Activated CD4-positive, alpha-beta T cell treated with anti-CD3 and anti-CD28 coated beads, Interleukin-2, amount 50 U/mL, for 24 hours (primary cell): ENCODE data around the gene HOXC9.
"Not testable (repeated sequence)": the region's sequence is repeated elsewhere in the genome, so short reads cannot be mapped to it uniquely, and the experiment has no call there.

Source experiments
- DNase-seq, 2 donors: peaks; one replicate each; pipeline ENCODE4 v3.0.0-alpha.2; 2020; ENCODE audit warnings: low read depth in 1 of 2, low spot score in 1 of 2

Gene HOXC9

GRCh38 chr12:54037360-54038283 lies 37.7 kb downstream of the HOXC9 start:
- DNase-seq, result no peak

GRCh38 chr12:54038284-54038870 lies 38.4 kb downstream of the HOXC9 start:
- no peak for DNase-seq

DNA sequence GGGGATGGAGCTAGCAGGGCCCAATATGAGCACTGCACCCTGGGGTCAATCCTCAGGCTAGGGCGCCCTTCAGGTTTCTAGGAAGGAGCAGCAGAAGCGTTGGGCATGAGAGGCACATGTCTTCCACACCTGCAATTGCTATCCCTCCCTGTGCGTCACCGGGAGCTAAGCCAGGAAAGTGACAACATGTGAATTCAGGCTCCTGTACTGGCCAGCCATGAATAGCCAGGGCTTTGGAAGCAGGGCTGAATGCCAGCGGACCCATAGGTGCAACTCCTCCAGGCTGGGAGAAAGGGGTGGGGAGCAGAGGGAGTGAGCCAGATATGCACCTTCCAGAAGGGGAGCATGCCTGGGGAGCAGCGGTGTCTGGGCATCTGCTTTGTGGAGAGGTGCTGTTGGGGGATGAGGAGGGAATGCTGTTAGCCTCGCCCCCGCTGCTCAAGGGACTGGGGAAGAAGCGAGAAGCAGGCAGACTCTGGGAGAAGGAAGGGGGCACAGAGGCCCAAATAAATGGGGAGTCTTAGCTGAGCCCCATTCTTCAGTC lies 39.0 kb downstream of the HOXC9 start:
- DNase-seq, result no peak

DNA sequence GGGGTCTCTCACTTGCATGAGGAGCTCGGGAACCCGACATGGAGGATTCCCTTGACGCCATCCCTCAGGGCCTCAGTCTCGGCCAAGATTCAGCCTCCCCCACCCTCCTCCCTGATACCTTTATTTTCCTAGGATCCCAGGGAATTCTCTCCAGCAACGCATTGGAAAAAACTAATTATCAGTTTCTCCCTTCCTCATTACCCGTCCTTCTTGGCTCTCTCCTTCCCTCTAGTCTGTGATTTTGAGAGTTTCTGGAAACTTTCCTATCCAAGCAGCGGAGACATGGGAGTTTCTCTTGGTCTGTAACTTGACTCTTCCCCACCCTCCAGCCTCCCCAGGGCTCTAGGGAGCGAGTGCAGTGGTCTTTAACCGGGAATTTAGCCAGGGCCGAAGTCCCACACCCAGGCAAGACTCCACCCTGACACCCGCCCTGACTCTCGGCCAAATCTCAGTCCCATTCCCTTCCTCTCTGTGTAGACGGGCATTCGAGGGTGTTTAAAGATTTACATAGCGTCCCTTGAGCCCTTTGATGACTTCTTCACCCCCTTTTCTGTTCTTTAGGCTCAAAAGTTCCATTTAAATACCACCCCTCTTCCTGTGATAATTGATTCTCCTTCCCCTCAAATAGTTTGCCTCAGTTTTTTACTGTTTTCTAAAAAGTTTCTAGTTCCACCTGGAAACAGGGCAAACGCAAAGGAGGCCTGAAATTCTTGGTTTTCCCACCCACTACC lies 39.6 kb downstream of the HOXC9 start:
- no peak for DNase-seq

DNA sequence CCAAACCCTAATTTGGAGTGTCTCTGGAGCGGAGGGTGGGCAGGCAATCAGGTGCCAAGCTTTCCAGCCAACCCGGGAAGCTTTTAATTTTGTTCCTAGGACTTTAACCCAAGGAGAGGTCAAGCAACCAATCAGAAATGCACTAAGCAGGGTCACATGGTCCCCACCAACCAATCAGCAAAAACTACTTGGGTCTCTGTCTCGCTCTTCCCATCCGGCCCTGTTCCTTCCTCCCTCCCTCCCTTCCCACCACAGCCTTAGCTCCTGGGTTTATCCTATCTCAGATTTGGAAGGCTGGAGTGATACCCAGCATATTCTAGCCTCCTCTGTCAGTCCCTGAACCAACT lies 40.2 kb downstream of the HOXC9 start:
- DNase-seq, result no peak

DNA sequence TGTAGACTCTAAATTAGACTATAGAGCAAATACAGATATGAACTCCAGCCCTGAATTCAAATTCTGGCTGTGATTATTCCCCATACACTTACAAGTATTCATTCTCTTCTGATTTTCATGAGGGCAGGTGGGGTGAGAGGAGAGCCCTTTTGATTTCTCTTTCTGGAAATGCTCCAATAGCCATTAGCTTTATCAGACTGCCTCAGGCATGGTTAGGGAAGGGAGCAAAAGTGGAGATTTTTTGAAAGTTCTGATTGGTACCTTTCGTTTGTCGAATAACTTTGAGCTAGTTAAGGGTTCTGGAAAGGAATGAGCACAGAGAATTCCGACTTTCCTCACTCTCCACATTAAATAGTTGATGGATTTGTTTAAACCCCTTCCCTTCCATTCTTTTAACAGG lies 40.7 kb downstream of the HOXC9 start:
- DNase-seq, result no peak

- no peak for DNase-seq
Observed at GRCh38 chr12:54041097-54041690, 41.2 kb downstream of the HOXC9 start.

- not testable (repeated sequence) for DNase-seq
Observed at GRCh38 chr12:54042033-54042432, 42.1 kb downstream of the HOXC9 start.

DNA sequence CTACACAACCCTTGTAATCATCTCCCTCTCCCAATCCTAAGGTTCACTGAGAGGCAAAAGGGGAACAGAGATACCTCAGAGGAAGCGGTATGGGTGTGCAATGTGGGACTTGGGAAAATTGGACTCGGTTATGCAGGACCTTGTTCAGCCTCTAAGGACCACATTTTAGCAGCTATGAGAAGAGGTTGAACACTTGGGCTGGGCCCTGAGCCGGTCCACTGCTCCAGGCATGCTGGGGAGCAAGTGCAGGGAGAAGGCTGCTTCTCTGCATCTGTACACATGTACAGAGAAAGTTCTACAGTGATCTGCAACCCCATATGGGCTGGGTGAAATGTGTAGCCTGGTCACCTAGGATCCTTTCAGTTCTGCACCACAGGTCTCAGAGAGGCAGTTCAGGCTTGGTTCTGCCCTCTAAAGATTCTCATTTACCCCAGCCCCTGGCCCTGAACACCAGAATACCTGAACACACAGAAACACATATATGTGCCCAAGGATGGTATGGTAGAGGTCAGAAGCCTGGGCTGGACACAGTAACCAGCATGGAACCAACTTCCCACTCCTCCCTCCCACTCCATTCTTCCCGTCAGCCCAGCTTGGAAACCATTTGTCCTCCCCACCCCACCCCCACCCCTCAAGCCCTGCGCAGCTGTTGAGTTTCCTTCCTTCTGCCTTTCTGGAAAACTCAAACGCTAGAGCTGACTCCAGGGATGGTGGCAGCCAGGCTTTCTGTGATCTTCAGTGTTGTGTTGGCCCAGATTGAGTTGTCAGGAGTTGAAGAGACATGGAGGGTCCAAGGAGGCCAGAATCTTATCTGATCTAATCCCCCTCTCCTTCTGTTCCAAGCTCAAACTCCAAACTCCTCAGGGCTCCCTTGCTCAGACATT lies 43.3 kb downstream of the HOXC9 start:
- no peak for DNase-seq

DNA sequence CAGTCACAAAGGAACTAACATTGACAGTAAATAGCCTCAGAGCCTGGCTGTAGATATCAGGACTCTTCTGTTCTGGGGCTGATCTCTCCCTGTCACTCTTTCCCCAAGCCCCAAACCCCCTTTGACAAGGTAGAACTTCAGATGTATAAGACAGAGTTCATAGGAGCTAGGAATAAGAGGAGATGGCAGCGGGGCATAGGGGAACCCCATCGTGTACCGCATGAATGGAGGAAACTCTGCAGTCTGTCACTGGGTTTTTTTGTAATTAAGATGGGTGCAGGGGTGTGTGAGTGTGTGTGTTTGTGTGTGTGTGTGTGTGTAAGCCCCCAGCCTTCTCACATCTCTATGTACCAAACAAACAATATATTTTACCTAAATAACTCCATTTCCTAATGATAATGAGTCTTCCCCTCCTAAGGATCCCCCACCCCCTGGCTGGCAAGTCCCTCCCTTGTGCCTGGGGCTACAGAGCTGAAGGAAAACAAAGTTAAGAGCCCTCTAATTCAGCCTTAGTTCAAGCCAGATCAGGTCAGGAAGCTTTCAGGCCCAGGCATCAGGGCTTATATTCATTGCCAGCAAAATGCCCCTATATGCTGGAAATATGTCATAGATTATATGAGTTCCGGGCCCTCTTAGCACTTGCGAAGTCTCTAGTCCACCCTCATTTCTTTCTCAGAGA lies 44.6 kb downstream of the HOXC9 start:
- DNase-seq, result no peak

DNA sequence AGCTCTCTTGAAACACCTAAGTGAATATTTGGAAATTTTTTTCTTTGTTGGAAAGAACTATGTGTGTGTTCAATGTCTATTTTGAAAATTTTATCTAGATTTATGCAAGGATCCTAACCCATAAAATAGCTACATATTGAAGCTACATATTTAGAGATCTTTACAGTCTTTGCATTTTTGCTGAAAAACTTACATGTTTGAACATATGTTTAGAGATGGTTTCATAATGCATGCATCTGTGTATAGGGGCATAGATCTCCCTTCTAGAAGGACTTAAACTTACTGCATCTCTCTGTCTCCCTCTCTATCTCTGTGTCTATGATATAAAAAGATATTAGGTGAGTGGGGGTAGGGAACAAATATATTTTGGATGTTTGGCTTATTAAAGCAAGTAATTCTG lies 45.4 kb downstream of the HOXC9 start:
- no peak for DNase-seq

GRCh38 chr12:54045868-54046521 lies 46.0 kb downstream of the HOXC9 start:
- no peak for DNase-seq

- DNase-seq, result no peak
Observed at GRCh38 chr12:54046809-54047159, 46.8 kb downstream of the HOXC9 start.

- DNase-seq, result no peak
Observed at GRCh38 chr12:54047160-54047963, 47.4 kb downstream of the HOXC9 start.

DNA sequence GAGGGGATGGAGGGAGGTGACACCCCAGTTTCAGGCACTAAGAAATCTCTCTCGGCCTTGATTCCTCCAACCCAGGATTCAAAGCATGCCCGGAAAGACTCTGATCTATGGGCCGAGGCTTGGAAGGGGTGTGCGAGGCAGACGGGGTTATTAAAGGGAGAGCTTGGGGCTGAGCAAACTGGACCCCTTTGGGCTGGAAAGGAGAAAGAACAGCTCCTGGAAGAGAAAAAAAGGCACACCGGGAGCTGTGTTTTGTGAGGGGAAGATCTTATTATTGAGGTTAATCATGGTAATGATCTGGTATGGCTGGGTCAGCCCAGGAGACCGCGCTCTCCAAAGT lies 48.0 kb downstream of the HOXC9 start:
- DNase-seq, result no peak

- DNase-seq, result no peak
Observed at GRCh38 chr12:54048406-54049093, 48.6 kb downstream of the HOXC9 start.

DNA sequence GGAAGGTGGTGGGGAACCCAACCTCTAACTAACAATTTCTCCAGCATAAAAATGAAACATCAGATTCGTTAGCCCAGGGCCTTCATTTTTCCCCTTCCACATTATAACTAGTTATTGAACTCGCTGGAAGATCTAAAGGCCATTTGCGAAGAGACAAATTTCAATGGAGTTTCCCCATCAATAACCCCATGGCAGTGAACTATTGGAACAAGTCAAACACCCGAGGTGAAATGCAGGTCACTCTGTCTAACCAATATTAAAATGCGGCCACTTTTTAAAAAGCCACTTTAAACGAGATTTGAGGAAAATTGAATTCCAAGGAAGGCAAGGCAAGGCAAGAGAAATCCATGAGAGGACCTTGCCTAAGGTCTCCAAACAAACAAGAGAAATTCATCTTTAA lies 49.1 kb downstream of the HOXC9 start:
- no peak for DNase-seq

- DNase-seq, result no peak
Observed at GRCh38 chr12:54050482-54050810, 50.5 kb downstream of the HOXC9 start.
